ENCODE data around the gene GUK1.

GRCh38 chr1:228156941-228157728 is 17.1 kb downstream of the GUK1 start:
- TF ChIP-seq, protein P1, sequence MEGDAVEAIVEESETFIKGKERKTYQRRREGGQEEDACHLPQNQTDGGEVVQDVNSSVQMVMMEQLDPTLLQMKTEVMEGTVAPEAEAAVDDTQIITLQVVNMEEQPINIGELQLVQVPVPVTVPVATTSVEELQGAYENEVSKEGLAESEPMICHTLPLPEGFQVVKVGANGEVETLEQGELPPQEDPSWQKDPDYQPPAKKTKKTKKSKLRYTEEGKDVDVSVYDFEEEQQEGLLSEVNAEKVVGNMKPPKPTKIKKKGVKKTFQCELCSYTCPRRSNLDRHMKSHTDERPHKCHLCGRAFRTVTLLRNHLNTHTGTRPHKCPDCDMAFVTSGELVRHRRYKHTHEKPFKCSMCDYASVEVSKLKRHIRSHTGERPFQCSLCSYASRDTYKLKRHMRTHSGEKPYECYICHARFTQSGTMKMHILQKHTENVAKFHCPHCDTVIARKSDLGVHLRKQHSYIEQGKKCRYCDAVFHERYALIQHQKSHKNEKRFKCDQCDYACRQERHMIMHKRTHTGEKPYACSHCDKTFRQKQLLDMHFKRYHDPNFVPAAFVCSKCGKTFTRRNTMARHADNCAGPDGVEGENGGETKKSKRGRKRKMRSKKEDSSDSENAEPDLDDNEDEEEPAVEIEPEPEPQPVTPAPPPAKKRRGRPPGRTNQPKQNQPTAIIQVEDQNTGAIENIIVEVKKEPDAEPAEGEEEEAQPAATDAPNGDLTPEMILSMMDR (IDR thresholded peaks at IDR 0.05) = no peak
- TF ChIP-seq POLR2AphosphoS5 (IDR thresholded peaks at IDR 0.05; ENCODE audit: insufficient read depth in 1 of 2, low read depth in 1 of 2) = no peak

Measured in vagina (tissue), 2 donors.